Measurements from ENCODE around the gene YTHDF1.
"Not testable (repeated sequence)": the region's sequence is repeated elsewhere in the genome, so short reads cannot be mapped to it uniquely, and the experiment has no call there.

YTHDF1 gene

DNA sequence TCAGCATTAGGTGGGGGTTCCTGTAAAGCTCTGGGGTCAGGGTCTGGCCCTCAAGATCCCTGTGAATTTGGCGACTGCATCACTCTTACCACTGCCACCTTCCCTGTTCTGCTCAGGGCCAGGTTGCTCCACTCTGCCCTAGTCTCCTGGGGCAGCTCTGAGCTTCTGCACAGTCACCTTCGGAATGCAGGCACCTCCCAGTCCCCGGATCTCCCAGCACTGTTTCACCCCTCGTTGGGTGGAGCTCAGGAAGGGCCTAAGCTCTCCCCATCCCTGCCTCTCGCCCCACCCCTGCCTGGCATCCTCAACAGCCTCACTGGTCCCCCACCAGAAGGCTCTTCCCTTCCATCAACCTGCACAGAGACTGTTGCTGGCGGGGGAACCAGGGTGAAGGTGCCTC is 46.2 kb downstream of the YTHDF1 start:
- DNase-seq (ENCODE audit: low read depth): no peak

DNA sequence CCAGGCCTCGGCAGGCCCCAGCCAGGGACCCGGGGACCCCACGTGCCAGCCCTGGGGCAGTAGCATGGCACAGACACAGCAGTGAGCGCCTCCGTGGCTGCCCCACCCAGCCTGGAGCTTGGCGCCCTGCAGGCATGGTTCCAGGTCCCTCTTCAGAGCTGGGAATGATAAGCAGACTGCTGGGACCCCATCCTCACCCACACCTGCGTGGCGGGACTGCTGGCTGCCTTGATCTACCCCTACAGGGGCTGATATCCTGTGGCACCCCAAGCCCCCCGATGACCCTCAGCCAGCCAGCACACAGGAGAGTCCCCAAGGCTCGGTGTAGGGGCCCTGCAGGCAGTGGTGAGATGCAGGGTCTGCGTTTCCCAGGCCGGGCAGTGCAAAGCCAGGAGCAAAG is 47.1 kb downstream of the YTHDF1 start:
- no peak for DNase-seq (ENCODE audit: low read depth)

DNA sequence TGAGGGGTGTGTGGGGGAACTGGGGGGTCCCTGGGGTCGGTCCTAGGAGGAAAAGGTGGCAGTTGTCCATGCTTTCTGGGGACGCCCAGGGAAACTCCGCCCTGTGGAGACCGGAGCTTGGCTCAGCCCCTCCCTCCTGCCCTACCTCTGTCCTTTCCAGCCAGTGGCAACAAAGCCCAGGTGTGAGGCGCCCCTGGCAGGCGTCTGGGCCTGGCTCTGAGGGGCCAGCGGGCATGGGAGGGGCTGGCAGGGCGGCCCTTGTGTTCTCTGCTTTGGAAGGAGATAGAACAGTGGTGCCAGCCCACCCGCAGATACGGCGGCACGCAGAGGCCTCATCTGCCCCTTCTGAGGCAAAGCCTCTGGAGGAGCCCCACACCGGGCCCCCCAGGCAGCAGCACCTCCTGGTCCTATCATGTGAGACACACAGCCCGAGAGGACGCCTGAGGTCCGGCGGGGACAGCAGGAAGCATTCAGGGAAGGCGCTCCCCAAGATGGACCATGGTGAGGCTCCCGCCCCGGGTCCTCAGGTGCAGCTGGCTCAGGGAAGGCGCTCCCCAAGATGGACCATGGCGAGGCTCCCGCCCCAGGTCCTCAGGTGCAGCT is 47.9 kb downstream of the YTHDF1 start:
- no peak for DNase-seq (ENCODE audit: low read depth)

DNA sequence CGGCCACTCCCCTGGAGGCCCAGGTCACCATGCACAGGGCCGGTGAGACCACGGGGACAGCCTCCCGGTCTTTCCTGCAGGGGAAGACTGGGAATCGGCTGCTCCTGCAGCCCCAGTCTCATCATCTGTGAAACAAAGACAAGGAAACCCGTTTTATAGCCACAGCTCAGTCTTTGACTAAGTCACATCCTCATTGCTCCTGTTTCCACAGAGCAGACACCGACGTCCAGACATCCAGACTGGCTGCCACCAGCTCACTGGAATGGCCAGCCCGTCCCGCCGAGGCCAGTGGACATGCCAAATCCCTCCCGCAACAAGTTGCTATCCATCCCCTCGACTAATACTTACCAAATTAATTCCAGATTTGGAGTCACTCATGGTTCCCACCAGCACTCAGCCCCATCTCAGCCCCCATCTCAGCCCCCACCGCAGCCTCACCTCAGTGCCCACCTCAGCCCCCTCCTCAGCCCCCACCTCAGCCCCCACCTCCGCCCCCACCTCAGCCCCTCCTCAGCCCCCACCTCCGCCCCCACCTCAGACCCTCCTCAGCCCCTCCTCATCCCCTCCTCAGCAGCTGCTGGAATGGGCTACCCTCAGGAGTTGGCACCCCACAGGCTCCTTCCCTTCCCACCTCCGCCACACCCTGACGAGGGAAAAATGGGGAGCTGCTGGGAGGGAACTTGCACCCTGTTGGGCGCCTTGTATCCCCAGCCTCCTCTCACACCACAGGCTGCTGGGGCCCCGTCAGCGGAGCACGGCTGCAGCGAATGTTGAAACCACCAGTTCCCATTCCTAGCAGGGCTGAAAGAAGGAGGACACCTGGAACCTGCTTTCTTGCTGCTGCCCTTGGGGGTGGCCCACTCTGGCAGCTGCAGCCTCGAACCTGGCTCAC is 48.7 kb downstream of the YTHDF1 start:
- no peak for DNase-seq (ENCODE audit: low read depth)

GRCh38 chr20:63166193-63167020 is 49.5 kb downstream of the YTHDF1 start:
- DNase-seq (ENCODE audit: low read depth): no peak

GRCh38 chr20:63165356-63166192 is 50.4 kb downstream of the YTHDF1 start:
- DNase-seq (ENCODE audit: low read depth): no peak

- DNase-seq (ENCODE audit: low read depth): no peak
Measured at GRCh38 chr20:63164484-63165355, 51.2 kb downstream of the YTHDF1 start.

DNA sequence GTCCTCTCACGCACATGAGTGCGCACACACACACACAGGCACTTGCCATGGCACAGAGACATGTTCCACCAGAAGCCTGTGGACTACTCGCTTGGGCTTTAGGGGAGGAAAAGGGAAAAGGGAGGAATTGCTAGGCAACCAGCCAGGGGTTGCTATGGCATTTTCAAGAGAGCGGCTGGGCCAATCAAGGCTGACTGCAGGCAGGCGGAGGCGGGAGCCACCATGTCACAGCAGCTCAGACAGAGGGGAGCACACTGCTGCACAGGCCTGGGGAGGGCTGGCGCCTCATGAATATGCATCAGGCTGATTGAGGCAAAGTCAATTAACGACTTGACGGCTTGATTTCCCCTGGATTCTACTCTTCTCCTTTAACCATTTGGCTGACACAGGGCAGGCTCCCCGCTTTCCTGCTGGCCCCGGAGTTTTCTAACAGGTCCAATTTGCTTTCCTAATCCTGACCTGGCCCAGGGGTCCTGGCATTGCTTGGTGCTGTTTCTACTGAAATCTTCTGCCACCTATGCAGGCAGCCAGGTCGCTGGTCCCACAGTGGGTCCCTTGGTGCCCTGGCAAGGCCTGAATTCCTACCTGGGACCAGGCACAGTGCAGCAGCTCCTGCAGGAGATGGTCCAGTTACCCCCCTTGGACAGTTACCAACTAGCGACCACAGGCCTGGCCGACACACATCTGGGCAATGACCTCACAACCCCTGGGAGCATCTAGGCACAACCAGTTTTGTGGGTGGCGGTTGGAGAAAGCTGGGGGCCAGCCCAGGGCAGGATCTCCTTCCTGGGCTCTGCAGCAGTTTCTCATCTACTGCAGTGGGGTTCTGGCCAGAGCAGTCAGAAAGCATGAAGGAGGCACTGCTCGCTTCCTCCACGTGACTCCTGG is 52.1 kb downstream of the YTHDF1 start:
- DNase-seq (ENCODE audit: low read depth): no peak

- DNase-seq (ENCODE audit: low read depth): no peak
Measured at GRCh38 chr20:63163171-63163570, 52.8 kb downstream of the YTHDF1 start.

DNA sequence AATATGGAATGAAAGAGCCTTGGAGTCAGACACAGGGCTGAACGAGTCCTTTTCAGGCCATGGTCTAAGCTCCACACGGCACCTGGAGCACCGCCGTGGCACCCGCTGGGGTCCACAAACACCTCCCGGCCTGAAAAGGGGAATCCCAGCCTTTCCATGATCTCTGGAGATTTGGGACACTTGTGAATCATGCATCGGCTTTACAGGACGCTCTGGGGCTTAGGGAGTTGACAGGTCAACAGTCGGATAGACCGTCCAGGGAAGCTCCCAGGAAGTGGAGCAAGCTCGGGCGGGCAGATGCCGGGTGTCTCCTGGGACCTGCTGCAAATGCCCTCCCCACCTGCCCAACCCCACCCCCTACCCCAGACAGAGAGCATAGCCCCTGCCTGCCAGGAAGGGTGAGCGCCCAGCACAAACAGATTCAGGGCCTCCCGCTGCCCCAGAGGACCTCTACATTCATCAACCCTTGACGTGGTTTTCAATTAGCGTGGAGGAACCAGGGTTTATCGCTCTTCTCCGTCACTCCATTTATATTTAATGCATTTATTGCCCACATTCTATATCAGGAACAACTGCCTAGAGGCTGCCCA is 53.6 kb downstream of the YTHDF1 start:
- DNase-seq (ENCODE audit: low read depth): no peak

DNA sequence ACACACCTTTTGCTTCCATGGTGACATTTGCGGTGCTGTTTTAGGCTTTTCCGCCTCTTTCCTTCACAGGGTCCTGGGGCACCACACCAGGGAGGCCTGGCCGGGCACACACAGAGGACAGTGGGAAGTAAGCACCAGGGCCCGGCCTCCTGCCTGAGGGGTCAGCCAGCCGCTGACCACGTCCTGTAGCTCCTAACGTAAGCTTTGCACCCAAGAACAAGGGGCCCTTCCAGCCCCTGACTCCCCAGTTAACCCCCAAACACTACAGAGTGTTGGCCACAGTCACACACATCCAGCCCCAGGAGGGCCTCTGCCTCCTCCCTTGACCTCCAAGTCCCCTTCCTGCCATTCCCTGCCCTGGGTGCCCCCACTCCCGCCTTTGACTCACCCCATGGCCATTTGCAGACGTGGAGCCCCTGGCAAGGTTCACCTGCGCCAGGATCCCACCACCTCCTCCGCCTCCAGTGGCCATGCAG is 54.7 kb downstream of the YTHDF1 start:
- DNase-seq (ENCODE audit: low read depth): no peak

DNA sequence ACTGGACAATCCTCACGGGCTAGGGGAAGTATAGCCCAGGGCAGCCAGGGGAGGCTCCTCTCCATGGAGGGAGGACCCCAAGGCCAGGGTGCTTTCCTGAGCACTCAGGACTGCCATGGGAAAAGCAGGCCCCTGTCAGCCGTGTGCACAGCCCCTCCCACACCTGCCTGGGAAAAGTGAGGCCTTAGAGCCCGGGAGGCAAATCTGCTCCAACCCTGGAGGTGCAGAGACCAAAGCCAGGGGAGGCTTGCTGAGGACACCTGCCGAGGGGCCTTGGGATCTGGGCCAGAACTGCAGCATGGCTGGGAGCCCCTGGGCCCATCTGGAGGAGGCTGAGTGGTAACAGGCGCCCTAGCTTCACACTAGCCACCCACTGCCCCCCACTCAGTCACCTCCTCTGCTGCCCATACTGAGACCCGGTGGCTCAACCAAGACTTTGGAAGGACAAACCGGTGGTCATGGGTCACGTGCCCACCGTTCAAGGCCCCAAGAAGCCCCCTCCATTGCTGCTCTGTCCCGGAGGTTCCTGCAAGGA is 55.2 kb downstream of the YTHDF1 start:
- no peak for DNase-seq (ENCODE audit: low read depth)

- no peak for DNase-seq (ENCODE audit: low read depth)
Measured at GRCh38 chr20:63159826-63160640, 55.9 kb downstream of the YTHDF1 start.

DNA sequence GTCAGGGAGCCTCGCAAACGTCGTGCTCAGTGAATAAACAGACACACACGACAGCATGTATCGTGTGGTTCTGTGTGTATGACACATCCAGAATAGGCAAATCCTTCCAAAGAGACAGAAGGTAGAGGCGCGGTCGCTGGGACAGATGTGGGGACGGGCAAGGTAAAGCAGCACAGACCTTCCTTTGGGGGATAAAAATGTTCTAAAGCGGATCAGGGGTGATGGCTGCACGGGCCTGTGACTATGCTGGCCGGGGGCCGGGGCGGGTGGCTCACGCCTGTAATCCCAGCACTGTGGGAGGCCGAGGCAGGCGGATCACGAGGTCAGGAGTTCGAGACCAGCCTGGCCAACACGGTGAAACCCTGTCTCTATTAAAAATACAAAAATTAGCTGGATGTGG is 56.7 kb downstream of the YTHDF1 start:
- DNase-seq (ENCODE audit: low read depth): not testable (repeated sequence)

GRCh38 chr20:63158845-63159244 is 57.1 kb downstream of the YTHDF1 start:
- DNase-seq (ENCODE audit: low read depth): no peak

DNA sequence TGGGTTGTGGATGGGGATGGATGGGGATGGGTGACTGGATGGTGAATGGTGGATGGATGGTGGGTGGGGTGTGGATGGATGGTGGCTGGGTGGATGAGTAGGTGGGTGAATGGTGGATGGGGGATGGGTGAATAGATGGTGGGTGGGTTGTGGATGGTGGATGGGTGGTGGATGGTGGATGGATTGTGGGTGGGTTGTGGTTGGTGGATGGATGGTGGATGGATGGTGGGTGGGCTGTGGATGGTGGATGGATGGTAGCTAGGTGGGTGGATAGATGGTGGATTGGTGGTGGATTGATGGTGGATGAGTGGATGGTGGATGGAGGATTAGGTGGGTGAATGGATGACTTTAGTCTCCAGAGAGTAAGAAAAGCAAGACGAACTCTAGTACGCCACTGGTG is 57.6 kb downstream of the YTHDF1 start:
- no peak for DNase-seq (ENCODE audit: low read depth)

DNA sequence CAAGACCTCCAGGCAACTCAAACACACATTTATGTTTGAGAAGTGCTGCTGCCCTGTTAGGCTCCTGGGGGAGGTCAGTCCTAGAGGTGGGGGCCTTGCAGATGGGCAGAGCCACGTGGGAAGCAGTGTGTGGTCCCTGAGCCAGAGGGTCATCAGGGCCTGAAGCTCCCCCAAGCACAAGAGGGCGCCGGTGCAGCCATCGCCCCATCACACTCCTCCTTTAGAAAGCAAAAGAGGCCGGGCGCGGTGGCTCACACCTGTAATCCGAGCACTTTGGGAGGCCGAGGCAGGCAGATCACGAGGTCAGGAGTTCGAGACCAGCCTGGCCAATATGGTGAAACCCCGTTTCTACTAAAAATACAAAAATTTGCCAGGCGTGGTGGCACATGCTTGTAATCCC is 58.5 kb downstream of the YTHDF1 start:
- DNase-seq (ENCODE audit: low read depth): not testable (repeated sequence)

- no peak for DNase-seq (ENCODE audit: low read depth)
Measured at GRCh38 chr20:63156221-63156671, 59.7 kb downstream of the YTHDF1 start.

Data from stimulated activated CD8-positive, alpha-beta memory T cell treated with anti-CD3 and anti-CD28 coated beads, Interleukin-15, amount 100 ng/mL, for 24 hours (primary cell).